IPS-11a (cell line): ENCODE results near the gene SMG1.
"Not testable (repeated sequence)": the region's sequence is repeated elsewhere in the genome, so short reads cannot be mapped to it uniquely, and the experiment has no call there.

Experiments
- H3K4me3 ChIP-seq: one replicate; pipeline ENCODE4 v1.5.1; 2013; ENCODE audit warnings: low read depth, low read length, control low read depth

The SMG1 gene

DNA sequence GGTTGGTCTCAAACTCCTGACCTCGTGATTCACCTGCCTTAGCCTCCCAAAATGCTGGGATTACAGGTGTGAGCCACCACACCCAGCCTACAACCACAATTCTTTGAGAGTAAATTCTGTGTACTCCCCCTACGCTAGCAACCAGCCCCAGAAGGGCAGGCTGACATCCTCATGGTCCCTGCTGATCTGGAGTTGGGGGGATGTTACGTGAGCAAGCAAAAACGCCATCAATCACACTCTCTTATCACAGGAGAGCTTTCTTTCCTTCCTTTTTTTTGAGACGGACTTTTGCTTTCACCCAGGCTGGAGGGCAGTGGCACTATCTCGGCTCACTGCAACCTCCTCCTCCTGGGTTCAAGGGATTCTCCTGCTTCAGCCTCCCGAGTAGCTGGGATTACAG lies 154.0 kb downstream of the SMG1 start:
- H3K4me3 ChIP-seq = not testable (repeated sequence)

DNA sequence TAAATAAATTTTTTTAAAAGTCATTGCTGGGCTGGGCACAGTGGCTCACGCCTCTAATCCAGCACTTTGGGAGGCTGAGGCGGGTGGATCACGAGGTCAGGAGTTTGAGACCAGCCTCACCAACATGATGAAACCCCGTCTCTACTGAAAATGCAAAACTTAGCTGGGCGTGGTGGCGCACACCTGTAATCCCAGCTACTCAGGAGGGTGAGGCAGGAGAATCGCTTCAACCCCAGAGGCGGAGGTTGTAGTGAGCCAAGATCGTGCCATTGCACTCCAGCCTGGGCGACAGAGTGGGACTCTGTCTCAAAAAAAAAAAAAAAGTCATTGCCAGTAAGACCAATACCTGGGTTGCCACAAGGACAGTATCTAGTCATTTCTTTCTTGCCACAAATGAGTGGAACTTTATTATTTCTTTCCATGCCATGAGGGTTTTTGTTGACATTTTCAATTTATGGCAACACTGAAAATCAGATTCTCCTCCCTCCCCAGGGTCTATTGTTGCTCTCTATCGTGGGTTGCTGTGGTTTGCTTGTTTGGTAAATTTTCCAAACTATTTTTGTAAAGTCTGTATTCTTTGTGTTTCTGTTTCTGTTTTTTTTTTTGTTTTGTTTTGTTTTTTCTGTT lies 155.8 kb downstream of the SMG1 start:
- H3K4me3 ChIP-seq = not testable (repeated sequence)

DNA sequence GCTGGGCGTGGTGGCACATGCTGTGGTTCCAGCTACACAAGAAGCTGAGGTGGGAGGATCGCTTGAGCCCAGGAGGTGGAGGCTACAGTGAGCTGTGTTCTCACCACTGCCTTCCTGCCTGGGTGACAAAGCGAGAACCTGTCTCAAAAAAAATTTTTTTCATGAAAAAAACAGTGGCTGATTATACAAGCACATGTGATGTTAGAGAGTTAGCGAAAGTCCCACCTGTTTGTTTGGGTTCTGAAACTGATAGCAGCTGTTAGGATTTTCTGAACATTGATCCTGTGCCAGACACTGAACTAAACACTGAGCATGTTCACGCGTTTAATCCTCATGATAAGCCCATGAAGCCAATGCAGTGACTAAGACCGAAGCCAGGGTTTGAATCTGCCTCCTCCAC lies 159.0 kb downstream of the SMG1 start:
- not testable (repeated sequence) for H3K4me3 ChIP-seq

DNA sequence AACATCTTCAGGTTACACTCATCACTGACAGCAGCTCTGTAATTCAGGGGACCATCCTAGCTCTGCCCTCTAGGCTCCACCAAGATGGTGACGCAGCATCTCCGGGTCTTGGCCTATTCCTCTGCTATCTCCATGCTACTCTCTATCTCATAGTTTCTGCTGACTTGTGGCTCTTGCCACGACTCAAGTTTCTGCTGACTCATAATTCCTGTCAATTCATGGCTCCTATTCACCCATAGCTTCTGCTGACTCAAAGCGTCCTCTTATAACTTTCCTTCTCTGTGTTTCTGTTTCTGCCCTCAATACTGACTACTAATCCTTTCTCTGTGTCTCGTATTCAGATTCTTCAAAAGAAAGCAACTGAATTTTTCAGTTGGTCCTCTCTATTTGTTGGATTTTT lies 163.5 kb downstream of the SMG1 start:
- not testable (repeated sequence) for H3K4me3 ChIP-seq

DNA sequence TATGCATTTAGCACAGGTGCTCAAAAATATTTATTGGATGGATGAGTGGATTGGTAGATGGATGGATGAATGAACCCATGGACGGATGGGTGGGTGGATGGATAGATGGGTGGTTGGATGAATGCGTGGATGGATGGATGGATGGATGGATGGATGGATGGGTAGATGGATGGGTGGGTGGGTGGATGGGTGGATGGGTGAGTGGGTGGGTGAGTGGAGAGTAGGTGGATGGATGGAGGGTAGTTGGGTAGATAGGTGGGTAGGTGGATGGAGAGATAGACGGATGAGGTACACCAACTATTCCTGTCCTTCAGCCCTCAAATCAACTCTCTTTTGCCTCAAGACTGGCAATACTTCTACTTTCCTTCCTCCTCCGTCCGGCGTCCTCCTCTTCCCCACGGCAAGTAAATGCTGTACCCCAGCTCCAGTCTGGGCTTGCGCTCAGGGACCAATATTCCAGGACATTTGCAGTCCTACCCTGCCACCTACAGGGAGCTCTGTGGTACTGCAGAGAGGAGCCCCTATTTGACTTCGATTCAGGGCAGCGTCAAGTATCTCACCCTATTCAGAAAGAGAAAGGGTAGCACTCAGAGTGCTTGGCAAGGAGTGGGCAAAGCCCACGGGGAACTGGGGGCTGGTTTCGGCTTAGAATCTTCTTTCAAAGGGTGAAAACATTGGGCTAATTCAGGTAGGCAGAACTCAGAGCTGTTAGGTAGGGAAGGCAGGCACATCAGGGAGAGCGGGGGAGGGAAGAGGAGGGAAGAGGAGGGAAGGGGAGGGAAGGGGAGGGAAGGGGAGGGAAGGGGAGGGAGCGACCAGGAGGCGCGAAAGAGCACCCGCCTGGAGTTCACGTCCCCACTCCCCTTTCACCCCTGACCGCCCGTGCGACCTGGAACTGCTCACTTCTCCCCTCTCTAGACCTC lies 166.3 kb downstream of the SMG1 start:
- not testable (repeated sequence) for H3K4me3 ChIP-seq

DNA sequence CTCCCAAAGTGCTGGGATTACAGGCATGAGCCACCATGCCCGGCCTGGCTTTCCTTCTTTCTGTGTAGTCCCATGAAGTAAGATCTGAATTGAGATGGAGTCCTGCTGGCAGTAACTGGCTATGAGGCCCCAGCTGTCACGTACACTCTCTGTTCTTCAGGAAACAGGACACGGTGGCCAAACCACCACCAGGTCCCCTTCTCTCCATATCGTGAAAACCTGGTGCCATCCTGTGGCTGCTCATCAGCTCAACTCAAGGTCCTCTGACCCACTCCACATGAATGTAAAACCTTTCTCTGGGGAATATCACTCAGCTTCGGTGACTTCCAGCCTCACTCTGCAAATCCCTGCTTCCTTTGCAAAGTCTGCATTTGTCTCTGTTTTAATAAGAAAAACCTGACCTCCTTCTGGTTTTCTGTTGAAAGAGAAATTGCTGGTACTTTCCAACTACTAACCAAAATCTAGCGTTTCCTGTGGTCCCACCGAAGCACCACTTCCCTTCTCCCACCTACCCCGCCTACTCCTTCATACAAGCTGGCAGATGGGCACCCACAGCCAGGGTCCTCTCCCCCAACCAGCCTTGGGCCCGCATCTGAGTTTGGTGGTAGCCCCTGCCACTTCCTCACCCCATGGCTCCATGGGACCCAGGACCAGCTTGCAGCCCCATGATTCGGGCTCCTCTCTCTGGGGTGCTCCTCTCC lies 168.1 kb downstream of the SMG1 start:
- H3K4me3 ChIP-seq = not testable (repeated sequence)

DNA sequence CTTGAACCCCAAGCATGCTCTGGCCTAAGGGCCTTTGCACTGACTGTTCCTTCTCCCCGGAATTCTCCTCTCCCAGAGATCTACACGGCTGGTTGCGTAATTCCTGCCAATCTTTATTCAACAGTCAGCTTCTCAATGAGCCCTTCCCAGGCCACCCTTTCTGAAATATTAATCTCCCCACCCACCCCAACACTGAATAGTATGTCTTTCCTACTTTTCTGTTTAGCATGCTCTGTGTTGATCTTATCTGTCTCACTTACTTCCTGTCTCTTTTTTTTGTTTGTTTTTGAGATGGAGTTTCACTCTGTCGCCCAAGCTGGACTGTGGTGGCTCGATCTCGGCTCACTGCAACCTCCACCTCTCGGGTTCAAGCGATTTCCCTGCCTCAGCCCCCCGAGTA lies 169.6 kb downstream of the SMG1 start:
- H3K4me3 ChIP-seq = not testable (repeated sequence)
